PC-3 (cell line): ENCODE data around the gene WSCD2. TPM values are rescaled to one million over a fixed set of nuclear protein-coding genes. Genes with fewer than 3 reads are reported as not detected.

Experiments
- ATAC-seq: fragments of 200-7000 bp; cut with Tn5 transposase; 2 replicates; pipeline ENCODE4 v1.9.1; 2020; ENCODE audit warnings: mild to moderate bottlenecking, moderate library complexity
- BruUV-seq: library from RNA; stranded (reverse); fragments of 400-500 nt; replicated peaks from 2 replicates; lab custom pipeline; 2021; lab: Mats Ljungman, UMichigan
- CTCF ChIA-PET: fragments of 300-600 bp; sonication (Branson Sonifier 250); formaldehyde crosslinking; loops from one replicate; lab custom pipeline; 2022; ENCODE audit warnings: antibody characterized with exemption; lab: Charles Lee
- POLR2A ChIA-PET: fragments of 300-600 bp; sonication (Branson Sonifier 250); formaldehyde crosslinking; loops from one replicate; lab custom pipeline; 2022; ENCODE audit warnings: antibody characterized with exemption; ENCODE audit not compliant: unreplicated experiment; lab: Charles Lee
- DNase-seq: peaks from one replicate; pipeline ENCODE4 v3.0.0-alpha.2; 2015
- H2AFZ ChIP-seq: fragments of 300-600 bp; sonication (generic); 2 replicates; pipeline ENCODE4 v1.6.0; 2016; ENCODE audit warnings: antibody characterized with exemption, low read length
- H3F3A ChIP-seq: fragments of 300-600 bp; sonication (generic); one replicate; pipeline ENCODE4 v1.6.0; 2017; ENCODE audit warnings: antibody characterized with exemption, low read length, control low read depth, mild to moderate bottlenecking; ENCODE audit not compliant: unreplicated experiment
- H3K27ac ChIP-seq: fragments of 300-600 bp; sonication (generic); 2 replicates; pipeline ENCODE4 v1.5.1; 2016; ENCODE audit warnings: mild to moderate bottlenecking, low read length
- H3K27me3 ChIP-seq: fragments of 300-600 bp; sonication (generic); 2 replicates; pipeline ENCODE4 v1.6.1; 2016; ENCODE audit warnings: low read length, mixed read lengths
- H3K36me3 ChIP-seq: fragments of 300-600 bp; sonication (generic); 2 replicates; pipeline ENCODE4 v1.6.1; 2016; ENCODE audit warnings: low read depth, mixed run types, low read length, mixed read lengths
- H3K4me1 ChIP-seq: fragments of 300-600 bp; sonication (generic); 2 replicates; pipeline ENCODE4 v1.5.1; 2016; ENCODE audit warnings: low read length; ENCODE audit not compliant: insufficient read depth
- H3K4me2 ChIP-seq: fragments of 300-600 bp; sonication (generic); 2 replicates; pipeline ENCODE4 v1.6.0; 2016; ENCODE audit warnings: low read length
- H3K4me3 ChIP-seq: fragments of 300-600 bp; sonication (generic); 2 replicates; pipeline ENCODE4 v1.5.1; 2016; ENCODE audit warnings: mild to moderate bottlenecking, low read length, mixed read lengths
- H3K79me2 ChIP-seq: fragments of 300-600 bp; sonication (generic); 2 replicates; pipeline ENCODE4 v1.6.1; 2017; ENCODE audit warnings: low read length, mixed read lengths
- H3K9ac ChIP-seq: fragments of 300-600 bp; sonication (generic); 2 replicates; pipeline ENCODE4 v1.6.0; 2016; ENCODE audit warnings: mild to moderate bottlenecking, low read length
- H3K9me2 ChIP-seq: fragments of 300-600 bp; sonication (generic); replicated peaks from 2 replicates; pipeline ENCODE4 v1.6.1; 2016; ENCODE audit warnings: mixed run types, low read length, mixed read lengths
- H3K9me3 ChIP-seq: fragments of 300-600 bp; sonication (generic); 2 replicates; pipeline ENCODE4 v1.6.1; 2016; ENCODE audit warnings: low read length, mixed read lengths
- H4K20me1 ChIP-seq: fragments of 300-600 bp; sonication (generic); 2 replicates; pipeline ENCODE4 v1.6.1; 2016; ENCODE audit warnings: low read length, mixed read lengths
- CTCF ChIP-seq: fragments of 300-600 bp; sonication (generic); conservative IDR thresholded peaks from 2 replicates; pipeline ENCODE4 v1.5.1; 2017; ENCODE audit warnings: antibody characterized with exemption, low read depth, mild to moderate bottlenecking, low read length
- EZH2 ChIP-seq: fragments of 300-600 bp; sonication (generic); IDR thresholded peaks from one replicate; pipeline ENCODE4 v1.6.1; 2017; ENCODE audit warnings: antibody characterized with exemption, mild to moderate bottlenecking, low read length; ENCODE audit not compliant: unreplicated experiment
- EZH2phosphoT487 ChIP-seq: fragments of 300-600 bp; sonication (generic); IDR thresholded peaks from 2 replicates; pipeline ENCODE4 v1.6.1; 2018; ENCODE audit warnings: mild to moderate bottlenecking, antibody characterized with exemption, low read length, borderline replicate concordance
- intact Hi-C: fragments of 100-400 bp; cut with micrococcal nuclease; formaldehyde crosslinking; loops from 2 replicates; pipeline ENCODE4 v1.9.0; 2023
- total RNA-seq: library from RNA; depleted of rRNA; stranded (reverse); fragments of >200 nt; gene quantifications from 2 replicates; pipeline ENCODE4 v1.2.3, GENCODE V29; 2014

The WSCD2 gene
- total RNA-seq, 1 experiment from 2014 or later = not detected

GRCh38 chr12:108094056-108094649, 34.9 kb upstream of the WSCD2 start:
- H3K4me2 ChIP-seq = no peak overlapping the region
- H3F3A ChIP-seq = no peaks in the 10 kb centered on the region
- ChIA-PET POLR2A (no interaction called here), CTCF (no interaction called here)
- no peak overlapping the region for H3K27ac ChIP-seq
- BruUV-seq = no TSS peak
- no peak for TF ChIP-seq EZH2phosphoT487
- TF ChIP-seq CTCF = no peak
- TF ChIP-seq EZH2 = no peak
- no peaks in the 10 kb centered on the region for H3K79me2 ChIP-seq
- no peaks in the 10 kb centered on the region for H3K9me3 ChIP-seq
- intact Hi-C loops = no loop called here
- no peaks in the 10 kb centered on the region for H3K4me1 ChIP-seq
- no peak overlapping the region for H3K4me3 ChIP-seq
- no peak overlapping the region for H2AFZ ChIP-seq
- H4K20me1 ChIP-seq = no peaks in the 10 kb centered on the region
- ATAC-seq (no peak), DNase-seq (no peak)
- no peak overlapping the region for H3K9ac ChIP-seq
- H3K36me3 ChIP-seq = no peaks in the 10 kb centered on the region
- no peaks in the 10 kb centered on the region for H3K9me2 ChIP-seq
- peaks cover 55% of the 10 kb centered on the region for H3K27me3 ChIP-seq

GRCh38 chr12:108097160-108097911, 31.8 kb upstream of the WSCD2 start:
- Histone ChIP-seq H3K9ac (no peak overlapping the region), H3K4me2 (no peak overlapping the region), H3K36me3 (no peaks in the 10 kb centered on the region), H3K27ac (no peak overlapping the region), H3K79me2 (no peaks in the 10 kb centered on the region), H3K9me3 (no peaks in the 10 kb centered on the region), H3K4me1 (no peaks in the 10 kb centered on the region), H3K9me2 (no peaks in the 10 kb centered on the region), H3F3A (no peaks in the 10 kb centered on the region), H3K27me3 (peaks cover 25% of the 10 kb centered on the region), H2AFZ (no peak overlapping the region), H4K20me1 (no peaks in the 10 kb centered on the region), H3K4me3 (no peak overlapping the region)
- TF ChIP-seq EZH2phosphoT487 (no peak), EZH2 (no peak)
- POLR2A ChIA-PET = no interaction called here
- no peak for ATAC-seq
- no TSS peak for BruUV-seq
- CTCF ChIA-PET = no interaction called here
- no peak for DNase-seq
- intact Hi-C loops = no loop called here

GRCh38 chr12:108098374-108098773, 30.7 kb upstream of the WSCD2 start:
- no peak for TF ChIP-seq EZH2phosphoT487
- TF ChIP-seq CTCF = no peak
- TF ChIP-seq EZH2 = no peak
- Histone ChIP-seq H3K4me1 (no peaks in the 10 kb centered on the region), H3K4me3 (no peak overlapping the region), H3K27ac (no peak overlapping the region), H3K9ac (no peak overlapping the region), H3K9me2 (no peaks in the 10 kb centered on the region), H3F3A (no peaks in the 10 kb centered on the region), H4K20me1 (no peaks in the 10 kb centered on the region), H3K36me3 (no peaks in the 10 kb centered on the region), H2AFZ (no peak overlapping the region), H3K27me3 (peaks cover 15% of the 10 kb centered on the region; the same call in 1 of the 2 replicates), H3K9me3 (no peaks in the 10 kb centered on the region), H3K79me2 (no peaks in the 10 kb centered on the region), H3K4me2 (no peak overlapping the region)
- DNase-seq = no peak
- BruUV-seq = no TSS peak
- no peak for ATAC-seq
- ChIA-PET CTCF (no interaction called here), POLR2A (no interaction called here)
- intact Hi-C loops = no loop called here
